Fibroblast of skin of left biceps (primary cell): ENCODE measurements around the gene UPF3B.
"Not testable (repeated sequence)": the region's sequence is repeated elsewhere in the genome, so short reads cannot be mapped to it uniquely, and the experiment has no call there.

Experiments
- DNase-seq, 2 experiments: peaks; one replicate each; pipeline ENCODE4 v3.0.0-alpha.2; 2013; ENCODE audit warnings: low read depth in 2 of 2

The UPF3B gene

GRCh38 chrX:119852382-119853353, at the start of gene UPF3B:
UPF3B (minus strand) TSS chrX:119852963; CDS start chrX:119852928, 35 bp downstream.
- DNase-seq = peak; percentile 95

- no peak for DNase-seq
These were observed 48.2 kb upstream of the UPF3B start for GRCh38 chrX:119900976-119901375.

- DNase-seq = no peak
These were observed 46.4 kb upstream of the UPF3B start for GRCh38 chrX:119899125-119899524.

GRCh38 chrX:119895843-119896326, 43.1 kb upstream of the UPF3B start, which contains the start of gene AKAP14:
AKAP14 (plus strand) TSS chrX:119895893; CDS start chrX:119903224, 7,331 bp downstream.
- no peak for DNase-seq

GRCh38 chrX:119891961-119892692, 39.4 kb upstream of the UPF3B start:
- DNase-seq = not testable (repeated sequence)

- not testable (repeated sequence) for DNase-seq
These were observed 37.9 kb upstream of the UPF3B start for GRCh38 chrX:119890626-119891025.

GRCh38 chrX:119887721-119888425, 35.1 kb upstream of the UPF3B start:
- DNase-seq = no peak

GRCh38 chrX:119885554-119886428, 33.0 kb upstream of the UPF3B start:
- no peak for DNase-seq

GRCh38 chrX:119880552-119881437, 28.0 kb upstream of the UPF3B start:
- DNase-seq = no peak

GRCh38 chrX:119880076-119880475, 27.3 kb upstream of the UPF3B start:
- DNase-seq = no peak

GRCh38 chrX:119878740-119879139, 26.0 kb upstream of the UPF3B start:
- DNase-seq = no peak

- peak; percentile 44 to 49 for DNase-seq
These were observed 19.0 kb upstream of the UPF3B start, which contains the start of the genes NDUFA1 and RNF113A for GRCh38 chrX:119871599-119872395. NDUFA1 (plus strand) TSS chrX:119871832; CDS start chrX:119871912, 80 bp downstream. RNF113A (minus strand) TSS chrX:119871733; CDS start chrX:119871613, 120 bp downstream.

GRCh38 chrX:119871245-119871598, 18.5 kb upstream of the UPF3B start:
- DNase-seq = no peak

- no peak for DNase-seq
These were observed 17.9 kb upstream of the UPF3B start for GRCh38 chrX:119870626-119871131.

GRCh38 chrX:119853444-119853843, 681 bp upstream of the UPF3B start:
- no peak for DNase-seq

- DNase-seq = no peak
These were observed 18.9 kb downstream of the UPF3B start for GRCh38 chrX:119833905-119834304.

- DNase-seq = no peak
These were observed 24.3 kb downstream of the UPF3B start for GRCh38 chrX:119828446-119828845.

- DNase-seq = no peak
These were observed 26.3 kb downstream of the UPF3B start for GRCh38 chrX:119826399-119826959.
